Lower lobe of right lung (tissue), 2 donors: ENCODE data around the gene GPR68. TPM values are rescaled to one million over a fixed set of nuclear protein-coding genes. Genes with fewer than 3 reads are reported as not detected.

Experiments used
- ATAC-seq, 2 donors: fragments of 200-7000 bp; cut with Tn5 transposase; one replicate each; pipeline ENCODE4 v1.9.1; 2020 to 2022; ENCODE audit warnings: mild to moderate bottlenecking in 2 of 2, moderate library complexity in 2 of 2
- DNase-seq: peaks from one replicate; pipeline ENCODE4 v3.0.0-alpha.2; 2020
- H3K27ac ChIP-seq: fragments of 200-600 bp; one replicate; pipeline ENCODE4 v1.8.0; 2022
- H3K27me3 ChIP-seq: fragments of 200-600 bp; one replicate; pipeline ENCODE4 v1.8.0; 2022; ENCODE audit warnings: low read depth
- H3K36me3 ChIP-seq: fragments of 200-600 bp; one replicate; pipeline ENCODE4 v1.8.0; 2022; ENCODE audit warnings: mild to moderate bottlenecking
- H3K4me1 ChIP-seq: fragments of 200-600 bp; one replicate; pipeline ENCODE4 v1.8.0; 2022
- H3K4me3 ChIP-seq: fragments of 200-600 bp; one replicate; pipeline ENCODE4 v1.8.0; 2022; ENCODE audit warnings: mild to moderate bottlenecking
- H3K9me3 ChIP-seq: fragments of 200-600 bp; one replicate; pipeline ENCODE4 v1.8.0; 2022
- intact Hi-C: fragments of 100-400 bp; cut with DNase I; formaldehyde crosslinking; loops from one replicate; pipeline ENCODE4 v1.11.0; 2022
- total RNA-seq: library from RNA; stranded (reverse); fragmentation: NEBNext Ultra II Directional; extraction: Animal tissue kit (Norgen Biotek cat#: 25700); gene quantifications from one replicate; pipeline ENCODE4 v1.2.1, GENCODE V29; 2021
- TF ChIP-seq, protein P1 (sequence below): fragments of 200-600 bp; IDR thresholded peaks from one replicate; pipeline ENCODE4 v1.8.0; 2022; ENCODE audit warnings: antibody characterized with exemption, mild to moderate bottlenecking
- donor health status: DM: no; HTN: yes; CAD: no; lungs with severe emphysema.

The GPR68 gene
- total RNA-seq, 1 donor from 2014 or later, result 3.4 TPM

DNA sequence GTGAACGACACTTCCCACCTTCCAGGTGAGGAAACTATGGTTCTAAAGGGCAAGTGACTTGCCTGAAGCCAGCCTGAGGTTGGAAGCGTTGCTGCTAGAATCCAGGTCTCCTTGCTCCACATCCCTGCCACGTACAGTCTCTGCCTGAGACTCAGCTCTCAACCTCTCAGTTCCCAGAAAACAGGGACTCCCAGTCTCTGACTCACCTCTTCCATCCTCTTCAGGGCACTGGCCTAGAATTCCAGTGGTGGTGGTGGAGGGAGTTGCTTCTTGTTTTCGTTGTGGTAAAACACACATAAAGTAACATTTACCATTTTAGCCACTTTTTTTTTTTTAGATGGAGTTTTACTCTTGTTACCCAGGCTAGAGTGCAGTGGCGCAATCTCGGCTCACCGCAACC, 7.3 kb downstream of the GPR68 start:
- peaks cover 16% of the 10 kb centered on the region for H3K4me1 ChIP-seq
- no peaks in the 10 kb centered on the region for H3K27me3 ChIP-seq
- no peak overlapping the region for H3K27ac ChIP-seq
- TF ChIP-seq, protein P1, sequence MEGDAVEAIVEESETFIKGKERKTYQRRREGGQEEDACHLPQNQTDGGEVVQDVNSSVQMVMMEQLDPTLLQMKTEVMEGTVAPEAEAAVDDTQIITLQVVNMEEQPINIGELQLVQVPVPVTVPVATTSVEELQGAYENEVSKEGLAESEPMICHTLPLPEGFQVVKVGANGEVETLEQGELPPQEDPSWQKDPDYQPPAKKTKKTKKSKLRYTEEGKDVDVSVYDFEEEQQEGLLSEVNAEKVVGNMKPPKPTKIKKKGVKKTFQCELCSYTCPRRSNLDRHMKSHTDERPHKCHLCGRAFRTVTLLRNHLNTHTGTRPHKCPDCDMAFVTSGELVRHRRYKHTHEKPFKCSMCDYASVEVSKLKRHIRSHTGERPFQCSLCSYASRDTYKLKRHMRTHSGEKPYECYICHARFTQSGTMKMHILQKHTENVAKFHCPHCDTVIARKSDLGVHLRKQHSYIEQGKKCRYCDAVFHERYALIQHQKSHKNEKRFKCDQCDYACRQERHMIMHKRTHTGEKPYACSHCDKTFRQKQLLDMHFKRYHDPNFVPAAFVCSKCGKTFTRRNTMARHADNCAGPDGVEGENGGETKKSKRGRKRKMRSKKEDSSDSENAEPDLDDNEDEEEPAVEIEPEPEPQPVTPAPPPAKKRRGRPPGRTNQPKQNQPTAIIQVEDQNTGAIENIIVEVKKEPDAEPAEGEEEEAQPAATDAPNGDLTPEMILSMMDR, result no peak
- H3K4me3 ChIP-seq, result no peak overlapping the region
- H3K36me3 ChIP-seq, result no peaks in the 10 kb centered on the region
- intact Hi-C loops, result no loop called here
- ATAC-seq, result no peak
- no peaks in the 10 kb centered on the region for H3K9me3 ChIP-seq
- no peak for DNase-seq

DNA sequence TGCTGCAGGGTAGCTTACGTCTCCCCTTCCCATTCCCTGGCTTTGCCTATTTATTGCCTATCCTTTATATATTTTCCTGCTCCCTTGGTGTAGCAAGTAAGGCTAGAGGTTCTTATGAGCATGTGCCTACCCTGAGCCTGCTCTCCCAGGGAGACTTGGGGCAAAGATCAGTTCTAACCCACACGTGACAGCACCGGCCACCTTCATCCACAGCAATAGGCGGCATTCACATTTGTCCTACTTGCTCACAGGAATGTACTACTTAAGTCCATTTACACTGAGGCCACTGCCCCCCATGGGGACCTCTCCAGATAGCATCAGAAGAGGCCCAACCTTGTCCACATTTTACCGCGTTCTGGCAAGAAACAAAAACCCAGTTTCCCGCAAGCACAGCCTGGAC, 8.7 kb downstream of the GPR68 start:
- no peak overlapping the region for H3K4me3 ChIP-seq
- peaks cover 27% of the 10 kb centered on the region for H3K4me1 ChIP-seq
- H3K27me3 ChIP-seq, result no peaks in the 10 kb centered on the region
- DNase-seq (no peak), ATAC-seq (no peak)
- no peaks in the 10 kb centered on the region for H3K9me3 ChIP-seq
- intact Hi-C loops, result no loop called here
- TF ChIP-seq, protein P1, result no peak
- no peaks in the 10 kb centered on the region for H3K36me3 ChIP-seq
- H3K27ac ChIP-seq, result no peak overlapping the region

DNA sequence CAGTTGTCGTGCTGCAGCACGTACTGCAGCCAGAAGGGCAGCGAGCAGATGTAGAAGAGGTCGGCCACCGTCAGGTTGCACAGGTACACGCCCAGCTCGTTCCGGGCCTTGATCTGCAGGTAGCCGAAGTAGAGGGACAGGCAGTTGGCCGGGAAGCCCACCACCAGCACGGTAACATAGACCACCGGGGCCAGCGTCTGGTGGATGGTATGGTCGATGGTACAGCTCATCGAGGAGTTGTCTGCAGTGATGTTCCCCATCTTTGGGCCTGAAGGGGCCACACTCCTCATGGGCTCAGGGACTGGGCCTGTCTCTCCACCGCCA, 9.8 kb downstream of the GPR68 start:
- H3K27me3 ChIP-seq, result no peaks in the 10 kb centered on the region
- no peaks in the 10 kb centered on the region for H3K36me3 ChIP-seq
- peaks cover 36% of the 10 kb centered on the region for H3K4me1 ChIP-seq
- TF ChIP-seq, protein P1, result no peak
- no peak for ATAC-seq
- H3K4me3 ChIP-seq, result no peak overlapping the region
- intact Hi-C loops, result no loop called here
- H3K9me3 ChIP-seq, result no peaks in the 10 kb centered on the region
- DNase-seq, result no peak
- no peak overlapping the region for H3K27ac ChIP-seq

DNA sequence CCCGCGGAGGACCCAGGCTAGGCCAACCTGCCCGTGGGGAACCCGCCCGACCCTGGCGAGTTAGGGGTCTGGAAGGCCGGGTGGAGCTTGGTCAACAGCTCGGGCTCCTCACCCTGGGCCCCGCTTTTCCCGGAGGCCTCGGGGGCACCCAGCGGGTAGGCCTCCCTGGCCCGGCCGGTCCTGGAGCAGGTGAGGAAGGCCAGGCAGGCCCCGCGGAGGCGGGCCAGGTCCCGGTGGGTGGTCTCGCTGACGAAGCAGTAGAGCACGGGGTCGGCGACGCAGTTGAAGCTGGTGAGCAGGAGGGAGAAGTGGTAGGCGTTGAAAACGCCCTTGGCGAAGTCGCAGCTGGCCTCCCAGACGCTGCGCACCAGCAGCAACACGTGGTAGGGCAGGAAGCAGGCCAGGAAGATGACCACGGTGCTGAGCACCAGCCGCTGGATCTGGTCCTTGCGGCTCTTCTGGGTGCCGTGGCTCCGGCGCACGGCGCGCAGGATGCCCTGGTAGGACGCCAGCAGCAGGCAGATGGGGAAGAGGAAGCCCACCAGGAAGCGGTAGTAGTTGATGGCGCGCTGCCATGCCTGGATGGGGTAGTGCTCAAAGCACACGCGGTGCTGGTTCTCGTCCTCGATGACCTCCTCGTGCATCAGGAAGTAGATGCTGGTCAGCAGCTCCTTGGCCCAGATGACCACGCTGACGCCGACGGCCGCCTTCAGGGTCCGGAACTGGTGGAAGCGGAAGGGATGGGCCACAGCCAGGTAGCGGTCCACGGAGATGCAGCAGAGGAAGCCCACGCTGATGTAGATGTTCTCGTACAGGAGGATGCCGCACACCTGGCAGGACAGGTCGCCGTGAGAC, 10.3 kb downstream of the GPR68 start:
- peak; percentile 56 for DNase-seq
- TF ChIP-seq, protein P1, result no peak

DNA sequence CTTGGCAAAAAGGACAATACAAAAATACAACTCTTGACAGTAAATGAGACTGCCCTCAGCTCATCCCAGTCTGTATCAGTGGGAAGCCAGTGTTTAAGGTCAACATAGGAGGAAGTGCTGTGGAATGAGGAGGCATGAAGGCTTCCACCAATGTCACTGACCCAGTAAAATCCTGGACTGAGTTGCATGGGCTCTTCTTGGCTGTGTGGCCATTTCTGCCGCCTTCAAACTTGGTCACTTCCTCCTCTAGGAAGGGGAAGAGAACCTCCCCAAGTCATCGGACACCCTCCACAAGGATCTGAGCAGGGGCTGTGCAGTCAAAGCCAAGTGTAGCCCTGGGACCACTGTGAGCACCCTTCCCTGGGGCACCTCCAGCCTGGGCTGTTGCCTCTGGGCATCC, 11.9 kb downstream of the GPR68 start:
- Histone ChIP-seq H3K27ac (peak overlapping the region; percentile 49), H3K27me3 (no peaks in the 10 kb centered on the region), H3K36me3 (peaks cover 10% of the 10 kb centered on the region), H3K4me1 (peaks cover 48% of the 10 kb centered on the region), H3K9me3 (no peaks in the 10 kb centered on the region), H3K4me3 (no peak overlapping the region)
- TF ChIP-seq, protein P1, result no peak
- intact Hi-C loops, result no loop called here
- DNase-seq (no peak), ATAC-seq (peak; percentile 9 to 24)

More for the DNA sequence above, 10.3 kb downstream of the GPR68 start:
- no peak for ATAC-seq
- no peak overlapping the region for H3K27ac ChIP-seq
- H3K9me3 ChIP-seq, result no peaks in the 10 kb centered on the region
- H3K4me1 ChIP-seq, result peaks cover 42% of the 10 kb centered on the region
- intact Hi-C loops, result no loop called here
- no peak overlapping the region for H3K4me3 ChIP-seq
- no peaks in the 10 kb centered on the region for H3K27me3 ChIP-seq
- H3K36me3 ChIP-seq, result no peaks in the 10 kb centered on the region
